Mucosa of descending colon (tissue), 3 donors: Measurements from ENCODE around the gene C19orf38. TPM values are rescaled to one million over a fixed set of nuclear protein-coding genes. Genes with fewer than 3 reads are reported as not detected.

ENCODE experiments used
- ATAC-seq: fragments of 200-7000 bp; cut with Tn5 transposase; one replicate; pipeline ENCODE4 v1.9.1; 2020; ENCODE audit warnings: mild to moderate bottlenecking, moderate library complexity
- DNase-seq, 3 donors: peaks; one replicate each; pipeline ENCODE4 v3.0.0-alpha.2; 2020
- H3K36me3 ChIP-seq: fragments of 200-600 bp; one replicate; pipeline ENCODE4 v1.8.0; 2021; ENCODE audit warnings: low read depth, mild to moderate bottlenecking
- H3K4me1 ChIP-seq: fragments of 200-600 bp; one replicate; pipeline ENCODE4 v1.8.0; 2021; ENCODE audit warnings: low read depth, mild to moderate bottlenecking
- H3K4me3 ChIP-seq: fragments of 200-600 bp; one replicate; pipeline ENCODE4 v1.8.0; 2021; ENCODE audit warnings: mild to moderate bottlenecking
- H3K9me3 ChIP-seq: fragments of 200-600 bp; one replicate; pipeline ENCODE4 v1.8.0; 2021; ENCODE audit warnings: mild to moderate bottlenecking
- intact Hi-C, 2 donors: fragments of 100-400 bp; cut with DNase I in 1 of 2; cut with micrococcal nuclease in 1 of 2; formaldehyde crosslinking; loops; one replicate each; pipeline versions ENCODE4 v1.11.0 to v1.11.1; 2022; cut with DNase I, micrococcal nuclease
- microRNA-seq: library from miRNA; unstranded; fragments of <30 nt; microRNA quantifications from one replicate; pipeline ENCODE4, GENCODE V29; 2019
- total RNA-seq, 3 donors: library from RNA; stranded (reverse); fragmentation: NEBNext Ultra II Directional in 2 of 3; extraction: Animal tissue kit (Norgen Biotek cat#: 25700) in 2 of 3; gene quantifications; one replicate each; pipeline versions ENCODE4 v1.2.1 to v1.2.4, GENCODE V29; 2021 to 2023
- TF ChIP-seq, protein P1 (sequence below): fragments of 200-600 bp; IDR thresholded peaks from one replicate; pipeline ENCODE4 v1.8.0; 2022; ENCODE audit warnings: antibody characterized with exemption, mild to moderate bottlenecking
- donor health status: DM: no; HTN: no; CAD: no; lungs with moderate emphysema.
- donor health status: DM: no; HTN: no; CAD: no.
- donor health status: DM: no; HTN: yes; CAD: no.

The C19orf38 gene
- total RNA-seq, 3 donors from 2014 or later: 0.64 to 1.9 (median 0.73) TPM

GRCh38 chr19:10913716-10914340 lies 65.6 kb downstream of the C19orf38 start:
- DNase-seq (no peak), ATAC-seq (no peak)
- Histone ChIP-seq H3K36me3 (peaks cover 7% of the 10 kb centered on the region), H3K4me3 (no peak overlapping the region), H3K4me1 (no peaks in the 10 kb centered on the region), H3K9me3 (no peaks in the 10 kb centered on the region)
- TF ChIP-seq, protein P1, sequence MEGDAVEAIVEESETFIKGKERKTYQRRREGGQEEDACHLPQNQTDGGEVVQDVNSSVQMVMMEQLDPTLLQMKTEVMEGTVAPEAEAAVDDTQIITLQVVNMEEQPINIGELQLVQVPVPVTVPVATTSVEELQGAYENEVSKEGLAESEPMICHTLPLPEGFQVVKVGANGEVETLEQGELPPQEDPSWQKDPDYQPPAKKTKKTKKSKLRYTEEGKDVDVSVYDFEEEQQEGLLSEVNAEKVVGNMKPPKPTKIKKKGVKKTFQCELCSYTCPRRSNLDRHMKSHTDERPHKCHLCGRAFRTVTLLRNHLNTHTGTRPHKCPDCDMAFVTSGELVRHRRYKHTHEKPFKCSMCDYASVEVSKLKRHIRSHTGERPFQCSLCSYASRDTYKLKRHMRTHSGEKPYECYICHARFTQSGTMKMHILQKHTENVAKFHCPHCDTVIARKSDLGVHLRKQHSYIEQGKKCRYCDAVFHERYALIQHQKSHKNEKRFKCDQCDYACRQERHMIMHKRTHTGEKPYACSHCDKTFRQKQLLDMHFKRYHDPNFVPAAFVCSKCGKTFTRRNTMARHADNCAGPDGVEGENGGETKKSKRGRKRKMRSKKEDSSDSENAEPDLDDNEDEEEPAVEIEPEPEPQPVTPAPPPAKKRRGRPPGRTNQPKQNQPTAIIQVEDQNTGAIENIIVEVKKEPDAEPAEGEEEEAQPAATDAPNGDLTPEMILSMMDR: no peak
- intact Hi-C loops: no loop called here

DNA sequence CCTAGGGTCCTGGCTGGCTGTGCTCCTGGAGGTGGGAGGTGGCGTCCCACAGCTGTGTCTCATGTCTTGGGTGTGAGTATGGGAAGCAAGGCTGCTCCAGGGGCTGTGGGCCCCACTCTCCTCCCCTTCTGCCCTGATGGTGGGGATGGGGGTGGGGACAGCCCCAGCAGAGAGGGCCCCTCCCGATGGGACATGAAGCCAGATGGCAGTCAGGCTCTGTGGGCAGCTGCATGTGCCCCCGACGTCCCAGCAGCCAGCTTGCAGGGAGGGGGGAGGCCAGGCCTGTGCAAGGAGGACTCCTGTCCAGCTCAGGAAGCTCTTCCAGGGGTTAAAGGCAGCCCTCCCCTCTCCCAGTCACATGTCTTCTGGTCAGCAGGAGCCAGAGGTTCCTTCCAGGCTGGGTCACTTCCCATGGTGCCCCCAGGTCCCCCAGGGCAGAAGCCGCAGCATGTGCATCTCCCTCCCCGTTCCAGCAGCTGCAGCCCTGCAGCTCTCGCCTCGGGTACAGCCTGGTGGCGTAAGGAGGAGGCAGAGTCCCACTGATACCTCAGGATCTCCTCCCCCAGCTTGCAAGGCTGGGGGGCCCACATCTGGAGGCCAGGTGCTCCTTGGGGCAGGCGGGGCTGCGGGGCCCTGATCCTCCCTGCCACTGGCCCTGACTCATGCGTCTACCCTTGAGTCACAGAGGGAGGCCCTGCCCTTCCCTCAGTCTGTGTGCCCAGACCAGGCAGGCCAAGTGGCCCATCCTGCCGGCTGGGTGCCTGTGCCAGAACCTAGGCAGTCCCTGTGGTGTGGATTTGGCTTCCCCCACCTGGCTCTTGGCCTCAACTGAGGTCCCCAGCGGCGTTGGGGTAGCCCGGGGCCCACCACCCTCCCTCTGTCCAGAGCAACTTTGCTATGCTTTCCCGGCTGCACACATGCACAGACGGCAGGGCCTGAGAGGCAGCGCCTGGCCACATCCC lies 67.2 kb downstream of the C19orf38 start:
- peak; percentile 28 for ATAC-seq
- no peaks in the 10 kb centered on the region for H3K9me3 ChIP-seq
- TF ChIP-seq, protein P1: no peak
- intact Hi-C loops: no loop called here
- no peak for DNase-seq
- no peak overlapping the region for H3K4me3 ChIP-seq
- no peaks in the 10 kb centered on the region for H3K36me3 ChIP-seq
- no peaks in the 10 kb centered on the region for H3K4me1 ChIP-seq

GRCh38 chr19:10916602-10917001 lies 68.4 kb downstream of the C19orf38 start:
- no peaks in the 10 kb centered on the region for H3K9me3 ChIP-seq
- ATAC-seq (no peak), DNase-seq (no peak)
- no peaks in the 10 kb centered on the region for H3K4me1 ChIP-seq
- TF ChIP-seq, protein P1: no peak
- H3K36me3 ChIP-seq: no peaks in the 10 kb centered on the region
- H3K4me3 ChIP-seq: no peak overlapping the region
- intact Hi-C loops: no loop called here

- no peak overlapping the region for H3K4me3 ChIP-seq
- TF ChIP-seq, protein P1: no peak
- DNase-seq (no peak), ATAC-seq (no peak)
- intact Hi-C loops: no loop called here
- H3K4me1 ChIP-seq: no peaks in the 10 kb centered on the region
- H3K36me3 ChIP-seq: no peaks in the 10 kb centered on the region
- no peaks in the 10 kb centered on the region for H3K9me3 ChIP-seq
Observed at GRCh38 chr19:10918359-10918758, 70.1 kb downstream of the C19orf38 start.

Small RNA genes lying within 50 kb of the gene (microRNA-seq; reads per million reads assigned to microRNA genes)
- gene MIR199A1 (0.70 reads per million), gene MIR6793 (0.93 reads per million)

Other genes starting within 250 kb of the C19orf38 start
- 100 to 1,000 TPM in 2 of 3 donors, 10 to 100 TPM in 1; 90.0 to 179 (median 116) TPM for gene SLC44A2, start 222.9 kb upstream of the C19orf38 start, total RNA-seq
- gene ILF3, start 194.1 kb upstream of the C19orf38 start, total RNA-seq: 100 to 1,000 TPM; 151 to 213 (median 178) TPM
- 100 to 1,000 TPM in 2 of 3 donors, 10 to 100 TPM in 1; 57.8 to 107 (median 101) TPM for gene QTRT1, start 147.0 kb upstream of the C19orf38 start, total RNA-seq
- gene DNM2, start 130.3 kb upstream of the C19orf38 start, total RNA-seq: 100 to 1,000 TPM; 318 to 602 (median 562) TPM
- gene TMED1, start 12.2 kb upstream of the C19orf38 start, total RNA-seq: 10 to 100 TPM; 12.8 to 24.7 (median 15.3) TPM
- 10 to 100 TPM; 49.1 to 54.3 (median 49.7) TPM for gene CARM1, start 23.1 kb downstream of the C19orf38 start, total RNA-seq
- gene YIPF2, start 80.2 kb downstream of the C19orf38 start, total RNA-seq: 10 to 100 TPM; 34.0 to 55.8 (median 55.2) TPM
- gene TIMM29, start 80.4 kb downstream of the C19orf38 start, total RNA-seq: 10 to 100 TPM; 18.5 to 25.0 (median 22.7) TPM
- 10 to 100 TPM; 81.5 to 86.5 (median 86.3) TPM for gene SMARCA4, start 112.6 kb downstream of the C19orf38 start, total RNA-seq
- 100 to 1,000 TPM in 2 of 3 donors, 10 to 100 TPM in 1; 83.9 to 147 (median 116) TPM for gene LDLR, start 241.0 kb downstream of the C19orf38 start, total RNA-seq